ENCODE results near the gene DZIP1L.

DNA sequence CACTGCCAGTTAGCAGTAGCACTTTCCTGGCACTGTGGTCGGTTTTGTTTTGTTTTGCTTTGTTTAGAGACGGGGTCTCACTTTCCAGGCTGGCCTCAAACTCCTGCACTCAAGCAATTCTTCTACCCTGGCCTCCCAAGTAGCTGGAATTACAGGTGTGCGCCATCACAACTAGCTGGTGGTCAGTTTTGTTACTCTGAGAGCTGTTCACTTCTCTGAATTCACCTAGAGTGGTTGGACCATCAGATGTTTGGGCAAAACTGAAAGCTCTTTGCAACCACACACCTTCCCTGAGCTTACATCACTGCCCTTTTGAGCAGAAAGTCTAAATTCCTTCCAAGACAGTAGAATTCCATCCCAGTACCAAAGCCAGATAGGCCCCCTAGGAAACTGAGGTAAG lies 82.8 kb downstream of the DZIP1L start:
- TF ChIP-seq POLR2A (IDR thresholded peaks at IDR 0.05; ENCODE audit: low read depth, low read length) (no peak), POLR2AphosphoS5 (IDR thresholded peaks at IDR 0.05; ENCODE audit: low read depth, low read length) (no peak), TAF1 (IDR thresholded peaks at IDR 0.05; ENCODE audit: borderline replicate concordance, low read depth, low read length) (no peak)

Data from GM12892 (cell line).